Measurements from ENCODE around the gene VHLL.
"Not testable (repeated sequence)": the region's sequence is repeated elsewhere in the genome, so short reads cannot be mapped to it uniquely, and the experiment has no call there.

VHLL gene

DNA sequence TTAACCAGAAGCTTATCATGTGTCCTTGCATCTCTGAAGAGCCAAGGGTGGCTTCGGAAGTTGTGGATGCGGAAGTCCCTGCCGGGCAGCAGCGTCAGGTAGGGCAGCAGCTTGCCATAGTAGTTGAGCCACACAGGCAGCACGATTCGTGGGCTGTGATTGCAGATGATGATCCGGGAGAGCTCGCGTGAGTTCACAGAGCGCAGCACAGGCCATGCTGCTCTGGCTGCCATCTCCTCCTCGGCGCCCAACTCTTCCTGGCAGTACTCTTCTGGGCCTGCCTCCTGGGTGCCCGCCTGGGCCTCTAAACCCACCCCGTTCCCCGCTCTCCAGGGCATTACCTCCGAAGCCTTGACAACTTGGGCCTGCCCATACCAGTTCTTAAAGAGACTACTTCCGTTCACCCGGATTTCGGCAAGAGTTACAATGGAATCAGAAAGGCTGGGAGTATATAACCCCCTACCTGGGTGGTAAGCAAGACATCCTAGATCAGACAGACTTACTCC lies at the start of gene VHLL:
VHLL (minus strand) TSS at position 456 of the 506 bp plus-strand sequence; CDS start at position 338, 118 bp downstream.
- DNase-seq (ENCODE audit: low read depth in 2 of 2), result no peak

DNA sequence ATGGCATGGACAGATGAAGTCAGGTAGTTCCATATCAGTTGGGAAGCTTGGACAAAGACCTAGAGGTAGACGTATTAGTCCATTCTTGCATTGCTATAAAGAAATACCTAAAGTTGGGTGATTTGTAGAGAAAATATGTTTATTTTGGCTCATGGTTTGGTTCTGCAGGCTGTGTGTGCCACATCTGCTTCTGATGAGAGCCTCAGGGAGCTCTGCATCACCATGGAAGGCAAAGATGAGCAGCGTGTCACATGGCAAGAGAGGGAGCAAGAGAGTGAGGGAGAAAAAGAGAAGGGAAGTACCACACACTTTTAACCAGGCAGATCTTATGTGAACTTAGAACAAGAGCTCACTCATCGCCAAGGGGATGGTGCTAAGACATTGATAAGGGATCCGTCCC lies 48.2 kb upstream of the VHLL start:
- no peak for DNase-seq (ENCODE audit: low read depth in 2 of 2)

DNA sequence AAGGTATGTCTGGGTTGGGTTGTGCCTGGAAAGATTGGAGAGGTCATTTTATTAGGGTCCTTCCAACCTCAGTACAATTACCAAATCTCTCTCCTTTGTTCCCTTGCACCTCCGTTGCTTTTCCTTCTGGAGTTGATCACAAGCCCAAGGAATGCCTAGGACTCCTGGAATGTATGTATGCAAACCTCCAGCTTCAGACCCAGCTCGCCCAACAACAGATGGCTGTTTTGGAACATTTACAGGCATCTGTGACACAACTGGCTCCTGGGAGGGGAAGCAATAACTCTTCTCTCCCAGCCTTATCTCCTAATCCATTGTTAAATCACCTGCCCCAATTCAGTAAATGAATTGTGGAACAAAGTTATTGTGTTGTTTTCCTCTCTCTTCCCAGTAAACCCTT lies 47.5 kb upstream of the VHLL start:
- DNase-seq (ENCODE audit: low read depth in 2 of 2), result no peak

DNA sequence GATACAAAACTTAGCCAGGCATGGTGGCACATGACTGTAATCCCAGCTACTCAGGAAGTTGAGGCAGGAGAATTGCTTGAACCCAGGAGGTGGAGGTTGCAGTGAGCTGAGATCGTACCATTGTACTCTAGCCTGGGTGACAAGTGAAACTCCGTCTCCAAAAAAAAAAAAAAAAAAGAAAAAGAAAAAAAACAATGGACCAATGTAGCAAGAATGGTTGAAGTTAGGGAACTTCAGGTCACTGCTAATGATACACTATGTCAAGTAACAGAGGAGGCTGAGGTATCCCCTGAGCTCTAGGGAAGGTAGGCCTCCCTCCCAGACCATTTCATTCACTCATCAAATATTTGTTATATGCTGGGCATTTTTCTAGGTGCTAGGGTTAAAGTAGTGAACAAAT lies 46.9 kb upstream of the VHLL start:
- not testable (repeated sequence) for DNase-seq (ENCODE audit: low read depth in 2 of 2)

DNA sequence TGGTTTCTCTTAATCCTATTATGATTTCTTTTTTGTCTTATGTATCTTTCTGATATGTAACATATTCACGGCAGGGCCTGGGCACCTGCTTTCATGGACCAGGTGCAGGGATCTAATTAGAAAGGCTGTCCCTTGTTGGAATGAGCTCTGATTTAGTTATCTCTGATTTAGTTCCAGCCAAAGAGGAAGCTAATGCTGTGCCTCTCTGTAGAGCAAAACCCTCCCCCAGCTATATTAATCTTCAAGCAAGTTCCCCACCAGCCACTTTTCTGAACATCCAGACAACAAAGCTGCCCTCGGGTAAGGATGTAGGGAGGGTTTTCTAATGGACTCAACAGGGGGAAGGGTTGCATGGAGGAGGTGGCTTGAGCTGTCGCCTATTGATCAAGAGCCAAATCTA lies 45.3 kb upstream of the VHLL start:
- no peak for DNase-seq (ENCODE audit: low read depth in 2 of 2)

DNA sequence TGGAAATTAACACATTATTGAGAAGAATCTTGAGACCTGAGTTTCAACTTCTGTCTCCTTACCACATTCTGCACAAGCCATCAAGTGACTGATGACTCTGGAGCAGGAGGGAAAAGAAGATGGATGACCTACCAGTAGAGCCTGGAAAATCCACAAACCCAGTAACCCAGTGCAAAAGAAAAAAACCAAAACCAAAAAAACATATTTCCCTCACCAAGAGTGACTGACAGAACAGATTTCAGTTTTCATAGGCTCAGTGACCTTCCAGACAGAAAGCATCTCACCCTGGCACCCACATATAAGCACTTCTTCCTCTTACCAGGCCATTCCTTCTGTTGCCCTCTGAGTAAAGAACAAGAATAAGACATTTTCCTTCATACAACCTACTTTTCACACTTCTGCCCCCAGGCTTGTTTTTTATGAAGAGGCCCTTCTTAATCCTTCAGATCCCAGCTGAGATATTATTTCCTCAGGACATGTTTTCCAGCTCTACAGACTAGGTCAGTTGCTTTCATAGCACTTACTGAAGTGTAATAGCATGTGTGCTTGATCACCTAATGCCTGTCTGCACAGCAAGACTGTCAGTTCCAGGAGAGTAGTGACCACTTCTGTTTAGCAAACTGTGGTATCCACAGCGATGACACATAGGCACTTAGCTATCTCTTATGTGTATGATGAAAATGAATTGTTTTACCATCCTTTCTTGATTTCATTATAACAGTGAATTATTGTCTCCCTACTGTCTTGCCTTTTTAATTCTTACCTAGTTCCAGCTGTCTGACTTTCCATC lies 43.3 kb upstream of the VHLL start:
- DNase-seq (ENCODE audit: low read depth in 2 of 2), result no peak

DNA sequence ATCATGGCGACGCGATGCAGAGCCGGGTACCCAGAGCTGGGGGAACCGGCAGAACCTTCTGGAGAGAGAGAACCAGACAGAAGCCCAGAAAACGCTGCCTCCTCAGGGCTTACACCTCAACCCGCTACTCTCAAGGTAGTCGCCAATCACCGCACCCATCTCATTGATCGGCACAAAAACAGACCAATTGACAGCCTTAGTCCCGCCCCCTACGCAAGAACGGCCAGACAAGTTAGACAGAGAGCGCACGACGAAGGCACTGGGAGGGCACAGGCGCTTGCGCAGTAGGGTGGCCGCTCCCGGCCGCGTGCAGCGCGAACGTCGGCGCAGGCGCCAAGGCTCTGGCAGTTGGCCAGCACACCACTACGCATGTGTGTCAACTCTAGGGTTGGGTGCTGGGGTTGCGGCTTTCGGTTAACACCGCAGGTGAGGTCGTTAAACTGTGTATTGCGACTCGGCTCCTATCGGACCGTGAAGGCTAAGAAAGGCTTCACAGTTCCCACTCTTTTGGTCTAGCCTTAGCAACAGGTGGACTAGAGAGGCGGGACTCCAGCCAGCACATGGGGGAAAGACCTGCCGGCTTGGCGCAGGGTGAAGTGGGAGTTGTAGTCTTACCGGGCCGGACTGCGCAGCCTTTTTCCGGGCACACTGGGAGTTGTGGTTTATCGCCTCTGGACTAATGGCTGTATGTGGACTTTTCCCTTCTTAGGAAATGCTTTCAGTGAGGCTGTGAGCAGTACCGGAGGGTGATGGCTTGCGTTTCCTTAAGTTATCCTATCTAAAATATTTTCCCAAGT lies 39.3 kb upstream of the VHLL start, which contains the start of the genes CCT3 and TSACC:
CCT3 (minus strand) TSS at position 113 of the 797 bp plus-strand sequence; CDS start at position 5, 108 bp downstream.
TSACC (plus strand) TSS at position 347 of the 797 bp plus-strand sequence. CDS start 1,232 bp downstream, outside the sequence.
- peak; percentile 98 to 99 for DNase-seq (ENCODE audit: low read depth in 2 of 2)

DNA sequence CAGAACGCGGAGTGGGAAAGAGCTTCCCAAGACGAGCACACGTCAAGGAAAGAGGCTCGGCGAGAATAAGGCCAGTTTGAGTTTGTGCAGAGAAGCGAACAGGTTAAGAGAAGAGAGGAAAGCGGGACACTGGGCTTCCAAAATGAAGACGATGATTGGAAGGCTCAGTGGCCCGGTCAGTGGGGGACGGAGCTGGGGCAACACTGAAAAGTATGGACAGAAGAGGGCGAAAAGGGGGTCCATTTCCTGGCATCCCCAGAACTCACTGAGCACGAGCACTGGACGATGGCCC lies 38.7 kb upstream of the VHLL start:
- DNase-seq (ENCODE audit: low read depth in 2 of 2), result no peak

DNA sequence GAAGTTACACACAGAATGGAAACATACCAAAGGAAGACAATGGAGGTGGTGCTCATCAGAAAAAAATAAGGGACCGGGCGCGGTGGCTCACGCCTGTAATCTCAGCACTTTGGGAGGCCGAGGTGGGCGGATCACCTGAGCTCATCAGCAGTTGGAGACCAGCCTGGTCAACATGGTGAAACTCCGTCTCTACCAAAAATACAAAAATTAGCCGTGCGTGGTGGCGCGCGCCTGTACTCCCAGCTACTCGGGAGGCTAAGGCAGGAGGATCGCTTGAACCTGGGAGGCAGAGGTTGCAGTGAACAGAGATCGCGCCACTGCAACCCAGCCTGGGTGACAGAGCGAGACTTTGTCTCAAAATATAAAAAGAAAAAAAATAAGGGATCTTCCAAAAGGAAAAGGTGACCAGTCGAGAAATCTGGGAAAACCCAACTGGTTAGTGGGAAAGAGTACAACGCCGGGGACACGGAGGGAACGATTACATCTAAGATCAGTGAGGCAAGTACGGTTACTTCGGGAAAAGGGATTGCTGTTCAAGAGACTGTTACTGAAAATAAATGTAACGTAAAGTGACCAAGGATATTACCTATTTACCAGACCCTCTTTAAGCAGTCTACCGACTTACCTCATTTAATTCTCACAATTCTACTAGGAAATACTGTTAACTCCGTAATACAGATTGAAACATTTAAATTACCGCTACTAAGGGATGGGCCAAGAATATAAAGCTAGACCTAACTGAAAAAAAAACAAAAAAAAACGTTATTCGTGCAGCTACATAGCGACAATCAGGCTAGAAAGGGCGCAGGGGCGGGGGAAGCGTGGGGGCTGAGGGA lies 38.2 kb upstream of the VHLL start:
- DNase-seq (ENCODE audit: low read depth in 2 of 2), result no peak

DNA sequence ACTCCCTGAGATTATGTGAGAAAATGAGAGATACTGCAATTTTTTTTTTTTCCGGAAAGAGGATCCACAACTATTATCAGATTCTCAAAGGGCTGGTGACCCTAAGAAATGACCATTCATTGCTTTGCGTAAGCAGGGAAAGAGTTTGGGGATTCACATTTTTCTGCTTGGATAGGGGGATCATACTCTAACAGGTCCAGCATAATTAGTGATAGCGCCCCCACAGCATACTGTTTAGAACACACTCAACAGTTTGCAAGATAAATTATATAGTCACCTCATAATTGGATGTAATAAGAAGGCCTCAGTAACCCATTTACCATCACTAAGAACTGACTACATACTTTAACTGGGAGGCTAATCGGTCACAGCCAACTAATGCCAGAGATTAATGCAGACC lies 37.1 kb upstream of the VHLL start:
- DNase-seq (ENCODE audit: low read depth in 2 of 2), result no peak

DNA sequence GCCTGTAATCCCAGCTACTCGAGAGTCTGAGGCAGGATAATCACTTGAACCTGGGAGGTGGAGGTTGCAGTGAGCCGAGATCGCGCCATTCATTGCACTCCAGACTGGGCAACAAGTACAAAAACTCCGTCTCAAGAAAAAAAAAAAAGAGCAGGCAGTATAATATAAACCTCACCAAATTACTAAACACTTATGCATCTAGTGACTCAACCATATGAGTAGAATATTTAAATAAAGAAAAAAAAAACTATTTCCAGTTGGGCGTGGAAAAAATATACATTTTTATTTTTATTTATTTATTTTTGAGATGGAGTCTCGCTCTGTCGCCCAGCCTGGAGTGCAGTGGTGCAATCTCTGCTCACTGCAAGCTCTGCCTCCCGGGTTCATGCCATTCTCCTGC lies 24.1 kb upstream of the VHLL start:
- not testable (repeated sequence) for DNase-seq (ENCODE audit: low read depth in 2 of 2)

DNA sequence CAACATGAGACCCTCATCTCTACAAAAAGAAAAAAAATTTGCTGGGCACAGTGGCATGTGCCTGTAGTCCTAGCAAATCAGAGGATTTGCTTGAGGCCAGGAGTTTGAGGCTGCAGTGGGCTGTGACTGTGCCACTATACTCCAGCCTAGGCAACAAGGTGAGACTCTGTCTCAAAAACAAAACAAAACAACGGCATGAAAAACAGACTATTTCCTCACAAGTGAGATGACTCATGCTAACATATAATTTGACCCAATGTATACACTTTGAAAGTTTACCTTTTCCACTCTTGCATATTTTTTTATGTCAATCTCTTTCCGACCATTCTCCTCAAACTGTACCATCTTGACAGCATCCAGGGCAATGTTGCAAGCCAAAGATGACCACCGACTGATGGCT lies 21.5 kb upstream of the VHLL start:
- no peak for DNase-seq (ENCODE audit: low read depth in 2 of 2)

DNA sequence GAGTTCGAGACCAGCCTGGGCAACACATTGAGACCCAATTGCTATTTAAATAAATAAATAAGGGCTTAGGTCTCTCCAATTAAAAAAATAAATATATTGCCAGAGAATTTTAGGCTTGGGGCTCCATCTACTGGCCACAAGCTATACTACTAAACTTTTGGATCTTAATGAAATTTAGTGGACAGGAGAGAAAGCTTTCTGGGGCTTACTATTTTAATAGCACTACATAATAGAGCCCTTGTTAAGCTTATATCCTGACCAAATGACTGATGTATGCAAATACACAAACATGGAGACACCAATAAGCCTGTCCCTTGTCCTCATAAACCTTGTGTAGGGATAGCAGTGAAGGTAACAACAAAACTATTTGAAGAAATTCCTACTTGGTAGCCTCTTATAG lies 20.6 kb upstream of the VHLL start:
- no peak for DNase-seq (ENCODE audit: low read depth in 2 of 2)

DNA sequence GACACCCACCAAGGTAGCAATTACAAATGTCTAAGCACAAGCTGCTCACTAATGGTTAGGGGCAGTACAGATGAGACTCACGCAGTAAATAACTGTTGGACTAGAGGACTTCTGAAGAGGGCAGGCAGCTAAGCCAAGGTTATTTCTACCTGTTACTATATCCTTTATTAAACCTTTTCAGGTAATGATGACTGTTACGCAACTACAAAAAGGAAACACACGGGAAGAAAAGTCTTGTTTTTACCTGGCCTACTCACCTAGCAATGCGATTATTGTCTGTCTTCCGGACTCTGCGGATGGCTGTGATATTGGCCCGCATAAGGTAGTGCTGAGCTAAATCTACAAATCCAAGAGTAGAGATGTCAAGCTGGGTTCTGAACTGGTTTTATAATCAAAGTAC lies 17.8 kb upstream of the VHLL start:
- DNase-seq (ENCODE audit: low read depth in 2 of 2), result no peak

DNA sequence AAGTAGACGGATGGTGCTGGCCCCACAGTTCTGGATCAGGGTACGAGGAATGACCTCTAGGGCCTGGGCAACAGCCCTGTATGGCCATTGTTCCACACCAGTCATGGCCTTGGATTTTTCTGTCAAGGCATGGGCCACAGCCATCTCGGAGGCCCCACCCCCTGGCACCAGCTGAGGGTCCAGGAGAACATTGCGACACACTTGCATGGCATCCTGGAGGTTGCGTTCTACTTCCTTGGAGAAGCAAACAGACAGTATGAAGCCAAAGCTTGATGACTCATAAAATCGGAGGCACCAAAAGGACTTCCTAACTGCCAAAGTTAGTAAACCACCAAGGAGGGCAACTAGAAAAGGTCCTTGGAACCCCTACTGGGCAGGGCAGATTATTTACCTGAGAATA lies 11.9 kb upstream of the VHLL start:
- no peak for DNase-seq (ENCODE audit: low read depth in 2 of 2)

DNA sequence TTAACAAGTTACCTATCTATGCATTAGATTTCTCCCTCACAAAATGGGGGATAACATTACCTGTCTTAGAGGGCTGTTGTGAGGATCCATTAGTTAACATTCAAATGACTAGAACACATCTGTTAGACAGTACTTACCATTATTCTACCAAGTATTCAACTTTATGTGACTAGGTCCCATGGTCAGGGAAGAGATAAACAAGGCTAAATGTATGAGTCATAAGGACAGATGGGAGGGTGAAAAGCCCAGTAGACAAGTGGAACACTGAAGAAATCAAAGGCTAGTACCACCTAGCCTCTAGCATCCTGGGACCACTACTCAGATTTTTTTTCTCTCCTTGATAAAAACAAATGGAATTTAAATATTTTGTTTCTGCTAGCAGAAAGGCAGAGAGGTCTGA lies 9.0 kb upstream of the VHLL start:
- DNase-seq (ENCODE audit: low read depth in 2 of 2), result no peak

DNA sequence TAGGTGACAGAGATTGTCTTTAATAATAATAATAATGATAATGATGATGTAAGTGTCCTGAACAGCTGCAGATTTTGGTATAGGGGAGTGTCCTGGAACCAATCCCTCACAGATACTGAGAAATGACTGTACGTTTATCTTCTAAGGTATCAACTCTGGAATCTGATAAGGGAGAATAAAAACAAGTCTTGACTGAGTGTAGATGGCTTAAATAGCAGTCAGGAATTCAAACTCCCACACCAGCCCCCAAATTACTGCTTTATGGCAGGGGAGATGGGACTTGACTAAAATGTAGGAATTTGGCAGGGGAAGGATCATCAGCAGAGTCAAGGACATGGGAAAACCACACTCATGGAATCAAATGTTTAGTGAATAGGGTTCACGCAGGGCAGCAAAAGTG lies 6.1 kb upstream of the VHLL start:
- no peak for DNase-seq (ENCODE audit: low read depth in 2 of 2)

DNA sequence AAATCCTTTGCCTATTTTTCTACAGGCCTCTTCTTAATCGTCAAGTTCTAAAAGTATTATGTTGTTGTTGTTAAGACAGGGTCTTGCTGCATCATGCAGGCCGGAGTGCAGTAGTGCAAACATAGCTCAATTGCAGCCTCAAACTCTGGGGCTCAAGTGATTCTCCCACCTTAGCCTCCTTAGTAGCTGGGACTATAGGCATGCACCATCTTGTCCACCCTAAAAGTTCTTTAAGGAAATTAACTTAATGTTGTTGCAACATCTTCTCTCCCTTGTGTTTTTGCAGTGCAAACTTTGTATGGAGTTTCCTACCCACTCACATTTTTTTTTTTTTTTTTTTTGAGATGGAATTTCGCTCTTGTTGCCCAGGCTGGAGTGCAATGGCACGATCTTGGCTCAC lies 4.1 kb upstream of the VHLL start:
- no peak for DNase-seq (ENCODE audit: low read depth in 2 of 2)

DNA sequence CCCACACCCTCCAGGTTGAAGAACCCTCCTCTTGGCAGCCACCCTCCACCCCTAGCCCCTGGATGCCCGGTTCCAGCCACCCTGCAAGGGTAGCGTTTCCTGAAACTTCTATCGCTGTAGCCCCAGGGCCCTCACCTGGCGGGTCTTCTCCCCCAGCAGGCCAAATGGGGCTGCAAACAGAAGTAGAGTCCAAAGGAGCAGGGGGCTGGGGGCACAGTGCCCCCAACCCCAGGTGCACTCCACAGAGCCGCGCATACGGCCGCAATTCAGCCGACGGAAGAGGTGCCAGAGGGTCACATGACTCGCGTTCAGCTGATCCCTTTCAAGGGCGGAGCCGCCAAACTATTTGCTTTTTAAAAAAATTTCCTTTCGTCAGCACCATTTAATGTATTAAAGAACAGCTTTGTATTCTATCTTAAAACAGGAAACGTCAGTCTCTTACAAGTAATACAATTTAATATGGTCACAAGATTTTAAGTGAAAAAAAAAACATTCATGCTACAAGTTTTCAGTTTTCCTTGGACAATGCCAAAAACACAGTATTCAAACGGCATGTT lies 3.6 kb downstream of the VHLL start, which contains the start of gene GLMP:
GLMP (minus strand) TSS at position 289 of the 557 bp plus-strand sequence; CDS start at position 255, 34 bp downstream.
- DNase-seq (ENCODE audit: low read depth in 2 of 2), result peak; percentile 20 to 28

DNA sequence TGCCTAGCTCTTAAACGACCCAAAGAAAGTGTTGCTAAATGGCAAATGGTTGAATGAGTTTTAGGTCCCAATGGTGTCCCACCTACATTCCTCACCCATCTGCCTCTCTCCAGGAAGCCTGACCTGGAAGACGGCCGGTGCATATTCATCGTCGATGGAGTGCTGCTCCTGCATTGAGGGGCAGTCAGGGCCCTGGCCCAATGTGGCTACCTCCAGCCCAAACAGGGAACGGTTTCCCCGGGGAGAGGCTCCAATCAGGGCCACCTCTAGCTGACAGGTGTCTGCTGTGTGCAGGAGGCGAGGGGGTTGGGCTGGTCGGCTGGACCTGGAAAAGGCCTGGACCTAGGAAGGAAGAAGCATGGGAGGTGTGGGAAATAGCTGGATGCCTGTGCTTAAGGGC lies 5.2 kb downstream of the VHLL start:
- DNase-seq (ENCODE audit: low read depth in 2 of 2), result no peak

DNA sequence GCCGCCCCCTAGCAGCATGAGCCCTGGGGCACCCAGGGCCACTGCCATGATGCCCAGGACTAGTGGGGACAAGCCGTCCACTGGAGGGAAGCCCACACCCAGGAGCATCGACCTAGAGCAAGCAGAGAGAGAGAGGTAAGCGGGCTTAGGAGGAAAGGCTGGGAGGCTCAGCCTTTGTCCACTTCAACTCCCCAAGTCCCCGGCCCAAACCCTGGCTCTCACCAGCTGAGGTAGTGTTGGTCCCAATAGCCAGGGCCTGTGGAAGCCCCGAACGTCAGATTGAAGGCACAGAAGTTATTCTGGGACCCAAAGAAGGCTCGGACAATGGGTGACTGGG lies 6.0 kb downstream of the VHLL start:
- DNase-seq (ENCODE audit: low read depth in 2 of 2), result no peak

All from stimulated activated CD8-positive, alpha-beta memory T cell treated with anti-CD3 and anti-CD28 coated beads, Interleukin-7, amount 100 ng/mL, for 1 hour (primary cell).